ENCODE results near the gene ASPSCR1. TPM values are rescaled to one million over a fixed set of nuclear protein-coding genes. Genes with fewer than 3 reads are reported as not detected.

The ASPSCR1 gene
- total and polyA plus RNA-seq, 3 donors from 2014 or later: 40.5 to 49.7 (median 46.2) TPM

- H3K4me1 ChIP-seq: peaks cover 13% of the 10 kb centered on the region
- TF ChIP-seq, protein P1, sequence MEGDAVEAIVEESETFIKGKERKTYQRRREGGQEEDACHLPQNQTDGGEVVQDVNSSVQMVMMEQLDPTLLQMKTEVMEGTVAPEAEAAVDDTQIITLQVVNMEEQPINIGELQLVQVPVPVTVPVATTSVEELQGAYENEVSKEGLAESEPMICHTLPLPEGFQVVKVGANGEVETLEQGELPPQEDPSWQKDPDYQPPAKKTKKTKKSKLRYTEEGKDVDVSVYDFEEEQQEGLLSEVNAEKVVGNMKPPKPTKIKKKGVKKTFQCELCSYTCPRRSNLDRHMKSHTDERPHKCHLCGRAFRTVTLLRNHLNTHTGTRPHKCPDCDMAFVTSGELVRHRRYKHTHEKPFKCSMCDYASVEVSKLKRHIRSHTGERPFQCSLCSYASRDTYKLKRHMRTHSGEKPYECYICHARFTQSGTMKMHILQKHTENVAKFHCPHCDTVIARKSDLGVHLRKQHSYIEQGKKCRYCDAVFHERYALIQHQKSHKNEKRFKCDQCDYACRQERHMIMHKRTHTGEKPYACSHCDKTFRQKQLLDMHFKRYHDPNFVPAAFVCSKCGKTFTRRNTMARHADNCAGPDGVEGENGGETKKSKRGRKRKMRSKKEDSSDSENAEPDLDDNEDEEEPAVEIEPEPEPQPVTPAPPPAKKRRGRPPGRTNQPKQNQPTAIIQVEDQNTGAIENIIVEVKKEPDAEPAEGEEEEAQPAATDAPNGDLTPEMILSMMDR (IDR thresholded peaks at IDR 0.05): no peak
- TF ChIP-seq POLR2A (IDR thresholded peaks at IDR 0.05): no peak
- DNase-seq: no peak
- 75 to 87% methylated on average over 18 to 20 of the region's 20 CpGs for WGBS, 2 donors
- no peak overlapping the region for H3K27ac ChIP-seq
- no peak overlapping the region for H3K4me3 ChIP-seq
- H3K9me3 ChIP-seq: no peaks in the 10 kb centered on the region
- no peaks in the 10 kb centered on the region for H3K36me3 ChIP-seq (ENCODE audit: low read depth, missing control alignments)
- intact Hi-C loops (cut with DNase I; ENCODE audit: low total_unique reads): no loop called here
- H3K27me3 ChIP-seq: no peaks in the 10 kb centered on the region
Observed at GRCh38 chr17:81930142-81931125, 47.0 kb upstream of the ASPSCR1 start.

- no peak for DNase-seq
- peaks cover 8% of the 10 kb centered on the region for H3K4me1 ChIP-seq
- TF ChIP-seq, protein P1 (IDR thresholded peaks at IDR 0.05): no peak
- TF ChIP-seq POLR2A (IDR thresholded peaks at IDR 0.05): no peak
- intact Hi-C loops (cut with DNase I; ENCODE audit: low total_unique reads): no loop called here
- H3K36me3 ChIP-seq (ENCODE audit: low read depth, missing control alignments): no peaks in the 10 kb centered on the region
- H3K4me3 ChIP-seq: no peak overlapping the region
- H3K9me3 ChIP-seq: no peaks in the 10 kb centered on the region
- H3K27ac ChIP-seq: no peak overlapping the region
- H3K27me3 ChIP-seq: no peaks in the 10 kb centered on the region
- WGBS, 2 donors: 77 to 90% methylated on average over 7 to 13 of the region's 13 CpGs
Observed at GRCh38 chr17:81931189-81931556, 46.3 kb upstream of the ASPSCR1 start.

- intact Hi-C loops (cut with DNase I; ENCODE audit: low total_unique reads): no loop called here
- no peak for DNase-seq
- H3K9me3 ChIP-seq: no peaks in the 10 kb centered on the region
- H3K27ac ChIP-seq: no peak overlapping the region
- no peak overlapping the region for H3K4me3 ChIP-seq
- peaks cover 9% of the 10 kb centered on the region for H3K4me1 ChIP-seq
- no peaks in the 10 kb centered on the region for H3K27me3 ChIP-seq
- no peaks in the 10 kb centered on the region for H3K36me3 ChIP-seq (ENCODE audit: low read depth, missing control alignments)
- no peak for TF ChIP-seq POLR2A (IDR thresholded peaks at IDR 0.05)
- TF ChIP-seq, protein P1 (IDR thresholded peaks at IDR 0.05): no peak
- 55 to 65% methylated on average over 7 to 15 of the region's 15 CpGs for whole genome bisulfite sequencing, 2 donors
Observed at GRCh38 chr17:81931557-81932332, 45.7 kb upstream of the ASPSCR1 start.

DNA sequence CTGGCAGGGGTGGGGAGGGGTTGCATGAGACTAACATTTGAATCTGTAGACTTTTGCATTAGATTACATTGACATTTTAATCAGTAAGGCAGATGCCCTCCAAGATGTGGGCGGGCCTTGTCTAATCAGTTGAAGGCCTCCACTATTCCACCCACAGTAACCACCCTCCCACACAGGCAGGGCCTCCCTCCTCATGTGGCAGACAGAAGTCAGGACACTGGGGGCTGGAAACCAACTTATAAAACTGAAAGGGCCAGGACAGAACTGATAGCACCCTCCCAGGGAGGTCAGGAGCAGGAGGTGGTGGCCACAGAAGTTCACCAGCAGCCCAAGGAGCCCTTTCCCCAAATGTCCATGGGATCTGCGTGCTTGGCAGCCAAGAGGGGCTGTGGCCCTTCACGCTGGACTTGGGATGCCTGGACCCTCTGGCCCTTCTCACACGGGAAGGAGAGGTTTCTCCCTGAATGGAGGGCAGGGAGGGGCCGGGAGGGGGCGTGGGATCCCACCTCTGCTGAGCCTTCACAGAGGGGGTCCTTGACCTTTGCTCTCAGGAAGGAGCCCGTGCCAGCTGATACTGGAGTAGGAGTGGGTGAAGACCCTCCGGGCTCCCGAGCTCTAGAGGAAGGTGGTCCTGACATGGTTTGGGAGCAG lies 45.0 kb upstream of the ASPSCR1 start:
- Histone ChIP-seq H3K9me3 (no peaks in the 10 kb centered on the region), H3K27ac (no peak overlapping the region), H3K36me3 (ENCODE audit: low read depth, missing control alignments) (no peaks in the 10 kb centered on the region), H3K4me3 (no peak overlapping the region), H3K4me1 (peaks cover 10% of the 10 kb centered on the region), H3K27me3 (no peaks in the 10 kb centered on the region)
- WGBS, 2 donors: 76 to 87% methylated on average over 9 of the region's 9 CpGs
- DNase-seq: no peak
- intact Hi-C loops (cut with DNase I; ENCODE audit: low total_unique reads): no loop called here
- TF ChIP-seq POLR2A (IDR thresholded peaks at IDR 0.05): no peak
- TF ChIP-seq, protein P1 (IDR thresholded peaks at IDR 0.05): no peak

Data from testis (tissue), 3 donors.